GM21786 (cell line): ENCODE data around the gene XRN1.
A peak's percentile ranks its signal among the peaks of the same experiment; 100 is the strongest.
"Not testable (repeated sequence)": the region's sequence is repeated elsewhere in the genome, so short reads cannot be mapped to it uniquely, and the experiment has no call there.

Experiments used
- ATAC-seq: cut with Tn5 transposase; IDR thresholded peaks from one replicate; pipeline ENCODE4 v1.9.1; 2021; ENCODE audit not compliant: unreplicated experiment

Gene XRN1

DNA sequence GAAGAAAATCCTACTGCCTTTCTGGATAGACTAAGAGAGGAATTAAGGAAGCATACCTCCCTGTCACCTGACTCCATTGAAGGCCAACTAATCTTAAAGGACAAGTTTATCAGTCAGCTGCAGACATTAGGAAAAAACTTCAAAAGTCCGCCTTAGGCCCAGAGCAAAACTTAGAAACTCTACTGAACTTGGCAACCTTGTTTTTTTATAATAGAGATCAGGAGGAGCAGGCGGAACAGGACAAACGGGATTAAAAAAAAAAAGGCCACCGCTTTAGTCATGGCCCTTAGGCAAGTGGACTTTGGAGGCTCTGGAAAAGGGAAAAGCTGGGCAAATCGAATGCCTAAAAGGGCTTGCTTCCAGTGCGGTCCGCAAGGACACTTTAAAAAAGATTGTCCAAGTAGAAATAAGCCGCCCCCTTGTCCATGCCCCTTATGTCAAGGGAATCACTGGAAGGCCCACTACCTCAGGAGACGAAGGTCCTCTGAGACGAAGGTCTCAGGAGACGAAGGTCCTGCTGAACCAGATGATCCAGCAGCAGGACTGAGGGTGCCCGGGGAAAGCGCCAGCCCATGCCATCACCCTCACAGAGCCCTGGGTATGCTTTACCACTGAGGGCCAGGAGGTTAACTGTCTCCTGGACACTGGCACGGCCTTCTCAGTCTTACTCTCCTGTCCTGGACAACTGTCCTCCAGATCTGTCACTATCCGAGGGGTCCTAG, 8.2 kb downstream of the XRN1 start:
- ATAC-seq = not testable (repeated sequence)

DNA sequence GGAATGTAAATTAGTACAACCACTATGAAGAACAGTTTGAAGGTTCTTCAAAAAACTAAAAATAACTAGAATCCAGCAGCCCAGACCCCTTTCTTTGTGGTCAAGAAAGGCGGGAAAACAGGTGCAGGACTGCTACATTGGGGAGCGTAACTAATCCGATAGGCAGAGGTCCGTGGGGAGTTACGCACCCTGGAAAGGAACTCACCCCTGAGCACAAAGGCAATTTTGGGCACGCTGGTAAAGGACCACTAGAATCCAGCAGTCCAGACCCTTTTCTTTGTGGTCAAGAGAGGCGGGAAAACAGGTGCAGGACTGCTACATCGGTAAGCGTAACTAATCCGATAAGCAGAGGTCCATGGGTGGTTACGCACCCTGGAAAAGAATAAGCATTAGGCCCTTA, 9.7 kb downstream of the XRN1 start:
- ATAC-seq = not testable (repeated sequence)

DNA sequence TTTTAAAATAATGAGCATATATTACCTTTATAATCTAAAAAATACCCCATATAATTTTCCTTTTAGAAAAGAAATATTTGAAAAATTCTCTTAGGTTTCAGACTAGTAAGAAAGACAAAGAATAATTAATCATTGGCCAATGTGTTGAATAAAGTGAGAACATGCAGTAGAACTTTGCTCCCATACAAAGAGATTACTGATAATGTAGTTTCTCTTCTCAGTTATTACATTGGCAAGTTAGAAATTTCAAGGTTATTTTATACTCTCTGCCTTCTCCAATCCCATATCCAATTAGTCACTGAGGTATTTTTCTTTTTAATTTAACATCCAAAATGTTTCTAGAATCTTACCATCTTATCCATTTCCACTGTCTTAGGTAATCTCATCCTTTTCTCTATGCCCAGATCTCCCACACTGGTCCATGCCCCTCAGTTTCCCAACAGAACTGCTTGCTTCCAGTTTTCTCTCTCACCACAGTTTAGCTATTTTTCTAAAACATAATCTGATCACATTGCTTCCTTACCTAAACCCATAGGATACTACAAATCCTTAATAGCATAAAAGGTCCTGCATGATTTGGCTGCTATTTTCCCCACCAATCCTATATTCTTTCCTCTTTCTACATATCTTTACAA, 10.8 kb downstream of the XRN1 start:
- no peak for ATAC-seq

DNA sequence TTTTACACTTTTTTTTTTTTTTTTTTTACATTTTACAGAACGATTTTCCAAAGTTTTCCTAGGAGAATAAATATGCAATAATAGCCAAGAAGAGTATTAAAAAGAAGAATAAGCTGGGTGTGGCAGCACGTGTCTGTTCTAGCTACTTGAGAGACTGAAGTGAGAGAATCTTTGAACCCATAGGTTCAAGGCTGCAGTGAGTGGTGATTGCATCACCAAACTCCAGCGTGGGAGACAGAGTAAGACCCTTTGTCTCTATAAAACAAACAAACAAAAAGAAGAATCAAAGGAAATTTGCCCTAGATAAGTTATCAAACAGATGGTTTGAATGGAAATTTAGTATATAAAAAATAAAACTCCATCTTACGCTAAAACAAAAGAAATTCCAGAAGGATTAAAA, 13.3 kb downstream of the XRN1 start:
- ATAC-seq = no peak

DNA sequence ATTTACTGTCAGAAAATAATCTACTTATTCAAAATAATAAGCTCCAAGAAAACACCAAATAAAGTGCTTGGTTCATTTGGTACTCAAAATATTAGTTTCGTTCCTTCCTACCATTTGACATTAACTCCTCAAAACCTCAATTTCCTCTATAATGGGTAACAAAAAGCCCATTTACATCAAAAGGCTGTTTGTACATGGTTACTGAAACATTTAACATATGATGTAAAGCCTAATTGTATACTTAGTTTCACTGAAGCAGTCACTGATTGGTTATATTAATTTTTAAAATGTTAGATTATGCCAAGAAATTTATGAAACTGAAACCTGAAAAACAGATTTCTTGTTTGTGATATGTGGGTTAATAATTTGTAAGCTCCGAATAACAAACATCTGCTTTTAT, 14.7 kb downstream of the XRN1 start:
- peak; percentile 52 for ATAC-seq

DNA sequence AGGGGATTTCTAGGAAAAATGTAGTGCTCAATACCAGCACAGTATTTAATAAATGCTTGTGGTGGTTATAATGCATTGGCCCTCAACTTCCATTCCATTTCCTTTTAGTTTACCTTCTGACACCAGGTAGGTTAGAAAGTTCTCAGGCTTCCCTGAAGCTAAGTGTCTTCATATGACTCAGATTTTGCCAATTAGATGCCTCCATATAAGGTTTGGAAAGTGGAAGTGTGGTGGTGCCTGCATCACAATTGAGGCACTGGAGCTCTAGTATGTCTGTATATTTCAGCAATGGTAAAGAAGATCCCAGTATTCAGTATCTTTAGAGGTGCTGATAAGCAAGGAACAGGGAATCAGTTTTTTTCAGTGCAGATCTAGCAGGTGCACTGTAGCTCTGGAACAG, 18.3 kb downstream of the XRN1 start:
- no peak for ATAC-seq

DNA sequence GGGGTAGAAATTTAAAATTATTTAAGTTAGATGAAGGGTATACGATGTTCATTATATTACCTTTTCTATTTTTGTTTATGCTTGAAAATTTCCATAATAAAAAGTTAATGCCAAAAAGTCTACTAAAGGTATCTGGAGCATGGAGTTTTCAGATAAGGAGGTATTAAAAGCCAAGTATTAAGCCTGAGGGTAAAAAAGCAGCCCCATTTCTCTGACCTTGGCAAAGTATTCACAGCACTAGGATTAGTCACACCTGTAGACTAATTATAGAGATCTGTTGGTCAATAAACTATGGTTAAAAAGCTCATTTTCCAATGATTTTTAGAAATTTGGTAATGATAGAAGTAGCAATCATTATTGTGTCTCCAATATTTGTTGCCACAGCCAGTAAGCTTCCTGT, 23.1 kb downstream of the XRN1 start:
- ATAC-seq = no peak

DNA sequence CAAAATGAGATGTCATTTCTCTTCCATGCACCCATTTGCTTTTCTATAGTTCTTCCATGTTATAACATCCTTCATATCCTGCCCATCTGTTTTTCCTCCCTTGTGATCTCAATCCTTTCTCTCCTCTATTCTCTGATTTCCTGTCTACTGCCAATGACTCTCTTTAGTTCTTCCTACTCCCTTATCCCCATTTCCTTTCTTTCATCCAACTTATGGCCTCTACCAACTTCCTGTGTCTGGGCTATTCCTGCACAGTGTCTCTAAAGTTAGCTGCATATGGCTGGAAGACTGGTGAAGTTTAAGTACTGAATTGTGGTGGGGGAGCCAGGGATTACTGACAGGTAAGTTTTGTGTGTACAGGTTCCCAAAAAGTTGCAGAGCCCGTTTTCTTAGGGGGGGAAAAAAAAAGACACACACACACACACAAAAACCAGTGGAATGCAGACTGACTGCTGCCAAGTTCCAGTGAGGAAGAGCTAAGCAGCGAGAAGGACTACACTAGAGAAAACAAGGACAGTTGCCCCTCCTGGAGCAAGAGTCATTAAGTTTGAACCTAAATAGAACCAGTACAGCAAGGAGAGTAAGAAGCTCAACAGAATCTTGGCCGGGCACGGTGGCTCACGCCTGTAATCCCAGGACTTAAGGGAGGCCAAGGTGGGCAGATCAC, 28.8 kb downstream of the XRN1 start:
- no peak for ATAC-seq

DNA sequence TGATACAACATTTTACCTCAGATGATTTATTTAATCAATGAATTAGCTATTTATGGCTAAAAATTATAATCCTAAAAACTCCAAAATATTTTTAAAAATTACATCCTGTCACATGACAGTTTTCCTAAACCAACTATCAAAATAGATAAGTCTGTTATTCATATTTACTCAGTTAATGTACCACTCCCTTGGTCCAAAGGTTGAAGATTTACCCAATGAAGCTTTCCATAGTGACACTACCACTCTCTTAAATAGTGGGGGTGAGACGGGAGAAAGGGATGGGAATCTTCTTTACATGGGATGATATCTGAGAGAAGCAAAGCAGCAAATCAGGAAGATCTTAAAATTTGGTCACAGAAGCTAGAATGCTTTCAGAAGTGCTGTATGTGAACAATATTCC, 30.5 kb downstream of the XRN1 start:
- ATAC-seq = no peak

DNA sequence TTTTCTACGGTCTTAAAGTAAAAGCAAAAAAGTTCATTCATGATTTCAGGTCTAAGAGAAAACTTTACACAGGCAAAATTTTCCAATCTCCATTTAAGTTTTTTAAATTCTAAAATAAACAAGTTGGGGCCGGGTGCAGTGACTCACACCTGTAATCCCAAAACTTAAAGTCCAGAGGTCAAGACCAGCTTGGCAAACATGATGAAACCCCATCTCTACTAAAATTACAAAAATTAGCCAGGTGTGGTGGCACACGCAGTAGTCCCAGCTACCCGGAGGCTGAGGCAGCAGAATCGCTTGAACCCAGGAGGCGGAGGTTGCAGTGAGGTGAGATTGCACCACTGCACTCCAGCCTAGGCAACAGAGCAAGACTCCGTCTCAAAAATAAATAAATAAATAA, 47.3 kb downstream of the XRN1 start:
- not testable (repeated sequence) for ATAC-seq

DNA sequence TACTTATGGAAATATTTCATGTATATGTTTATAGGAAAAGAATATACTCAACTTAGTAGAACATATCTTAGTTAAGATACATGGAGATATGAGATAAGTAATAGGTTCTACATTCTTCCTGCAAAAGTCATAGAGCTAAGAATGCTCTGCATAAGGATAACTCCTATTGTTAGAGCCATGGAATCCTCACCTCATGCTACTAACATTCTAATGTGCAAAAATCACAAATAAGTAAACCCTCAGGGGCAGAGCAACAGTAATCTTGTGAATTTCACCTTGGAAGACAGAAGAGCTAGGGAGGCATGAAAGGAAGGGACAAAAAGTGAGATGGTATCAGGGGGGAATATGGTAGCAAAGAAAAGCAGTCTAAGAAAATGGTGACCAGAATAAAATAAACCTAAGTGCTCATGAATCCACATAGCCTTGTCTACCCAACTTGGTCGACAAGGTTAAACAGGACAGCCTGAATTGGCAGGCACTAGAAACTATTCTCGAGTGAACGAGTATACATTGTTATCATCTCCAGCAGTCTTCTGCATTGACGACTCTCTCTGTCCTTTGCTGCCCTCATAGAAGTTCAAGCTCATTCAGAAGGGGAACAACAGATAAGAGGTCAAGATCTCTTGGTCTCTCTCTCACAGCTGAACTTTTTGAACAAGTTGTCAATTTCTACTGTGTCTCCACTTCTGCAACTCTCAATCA, 52.8 kb downstream of the XRN1 start:
- ATAC-seq = no peak

DNA sequence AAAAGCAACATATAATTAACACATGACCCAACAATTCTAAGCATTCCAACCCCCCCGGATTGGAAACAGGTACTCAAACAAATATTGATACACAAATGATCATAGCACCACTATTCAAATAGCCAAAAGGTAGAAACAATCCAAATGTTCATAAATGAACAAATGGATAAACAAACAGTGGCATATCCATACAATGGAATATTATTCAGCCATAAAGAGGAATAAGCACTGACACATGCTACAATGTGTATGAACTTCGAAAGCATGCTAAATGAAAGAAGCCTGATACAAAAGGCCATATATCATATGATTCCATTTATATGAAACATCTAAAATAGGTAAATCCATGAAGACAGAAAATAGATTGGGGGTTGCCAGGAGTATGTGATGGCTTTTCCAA, 62.8 kb downstream of the XRN1 start:
- ATAC-seq = no peak

DNA sequence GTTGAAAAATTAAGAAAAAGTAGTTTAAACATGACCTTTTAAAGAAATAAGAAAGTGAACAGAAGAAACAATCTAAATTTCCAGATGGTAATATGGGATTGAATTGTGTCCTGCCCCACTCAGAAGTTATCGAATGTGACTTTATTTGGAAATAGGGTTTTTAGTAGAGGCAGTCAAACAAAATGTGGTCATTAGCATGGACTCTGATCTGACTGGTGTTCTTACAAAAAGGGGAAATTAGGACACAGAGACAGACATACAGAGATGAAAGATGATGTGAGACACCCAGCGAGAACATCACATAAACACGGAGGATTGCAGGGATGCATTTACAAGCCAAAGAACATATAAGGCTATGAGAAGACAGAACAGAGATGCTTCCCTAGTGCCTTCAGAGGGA, 73.2 kb downstream of the XRN1 start:
- ATAC-seq = no peak

DNA sequence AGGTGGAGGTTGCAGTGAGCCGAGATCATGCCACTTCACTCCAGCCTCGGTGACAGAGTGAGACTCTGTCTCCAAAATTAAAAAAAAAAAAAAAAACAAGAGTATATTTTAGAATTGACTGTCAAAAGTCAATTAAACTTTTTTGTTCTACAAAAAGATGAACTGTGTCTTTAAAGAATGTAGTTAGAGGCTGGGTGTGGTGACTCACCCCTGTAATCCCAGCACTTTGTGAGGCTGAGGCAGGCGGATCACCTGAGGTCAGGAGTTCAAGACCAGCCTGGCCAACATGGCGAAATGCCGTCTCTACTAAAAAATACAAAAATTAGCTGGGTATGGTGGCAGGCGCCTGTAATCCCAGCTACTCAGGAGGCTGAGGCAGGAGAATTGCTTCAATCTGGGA, 78.3 kb downstream of the XRN1 start:
- ATAC-seq = not testable (repeated sequence)

DNA sequence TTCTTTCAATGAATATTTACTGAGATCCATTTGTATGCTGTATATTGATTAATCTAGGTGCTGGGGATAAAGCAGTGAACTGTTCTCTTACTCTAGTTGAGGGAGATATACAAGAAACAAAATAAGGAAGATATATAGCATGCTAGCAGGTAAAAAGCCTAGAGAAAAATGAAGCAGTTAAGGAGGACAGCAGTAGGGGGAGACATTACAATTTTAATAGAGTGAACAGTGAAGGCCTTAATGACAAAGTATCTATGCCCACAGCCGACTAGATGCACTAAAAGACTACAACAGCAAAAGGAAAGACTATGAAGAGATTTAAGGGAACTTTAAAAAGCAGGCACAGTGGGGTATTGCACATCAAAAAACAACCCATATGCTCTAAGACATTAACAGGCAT, 81.4 kb downstream of the XRN1 start:
- ATAC-seq = no peak

DNA sequence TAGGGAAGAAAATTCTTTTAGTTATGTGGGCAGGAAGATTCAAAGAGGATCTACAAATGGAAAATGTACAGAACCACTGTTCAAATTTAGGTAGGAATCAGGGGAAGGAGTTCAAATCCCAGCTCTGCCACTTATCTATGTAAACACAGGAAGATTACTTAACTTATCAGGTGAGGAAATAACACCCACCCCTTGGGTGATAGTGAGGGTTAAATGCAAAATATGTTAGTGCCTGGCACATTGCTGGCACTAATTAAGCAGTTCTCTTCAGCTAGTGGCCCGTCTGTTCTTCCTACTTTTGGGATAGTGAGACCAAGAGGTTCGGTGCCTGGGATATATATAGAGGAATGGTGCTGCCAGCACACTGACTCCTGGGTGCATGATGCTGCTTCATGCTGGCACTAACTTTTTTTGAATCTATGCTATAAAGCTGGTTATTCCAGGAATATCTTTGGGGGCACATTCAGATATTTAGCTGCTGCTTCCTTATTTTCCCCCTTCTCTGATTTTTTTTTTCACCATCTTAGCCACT, 83.8 kb downstream of the XRN1 start:
- no peak for ATAC-seq

DNA sequence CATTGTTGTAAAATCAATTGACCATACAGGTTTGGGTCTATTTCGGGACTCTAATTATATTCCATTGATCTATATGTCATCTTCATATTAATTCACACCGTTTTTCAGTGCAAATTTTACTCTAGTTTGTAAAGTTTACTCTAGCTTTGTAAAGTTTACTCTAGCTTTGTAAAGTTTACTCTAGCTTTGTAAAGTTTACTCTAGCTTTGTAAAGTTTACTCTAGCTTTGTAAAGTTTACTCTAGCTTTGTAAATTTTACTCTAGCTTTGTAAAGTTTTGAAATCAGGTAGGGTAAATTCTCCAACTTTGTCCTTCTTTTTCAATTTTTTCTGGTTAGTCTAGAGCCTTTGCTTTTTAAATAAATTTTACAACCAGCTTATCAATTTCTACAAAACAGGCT, 84.4 kb downstream of the XRN1 start:
- not testable (repeated sequence) for ATAC-seq

DNA sequence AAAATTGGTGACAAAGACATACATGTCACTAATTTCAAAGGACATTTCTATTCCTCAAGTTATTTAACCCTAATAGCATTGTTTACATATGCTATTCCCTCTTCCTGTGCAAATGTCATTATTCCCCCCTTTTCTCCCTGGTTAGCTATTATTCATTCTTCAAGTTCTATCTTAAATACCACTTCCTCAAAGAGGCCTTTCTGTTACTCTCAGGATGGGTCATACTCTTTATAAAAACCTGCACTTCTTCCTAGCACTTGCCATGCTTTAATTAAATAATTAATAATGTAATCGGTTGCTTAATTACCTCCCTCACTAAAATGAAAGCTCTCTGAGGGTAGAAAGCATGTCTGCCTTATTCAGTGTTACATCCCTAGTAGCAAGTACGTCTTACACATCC, 88.5 kb downstream of the XRN1 start:
- ATAC-seq = no peak

DNA sequence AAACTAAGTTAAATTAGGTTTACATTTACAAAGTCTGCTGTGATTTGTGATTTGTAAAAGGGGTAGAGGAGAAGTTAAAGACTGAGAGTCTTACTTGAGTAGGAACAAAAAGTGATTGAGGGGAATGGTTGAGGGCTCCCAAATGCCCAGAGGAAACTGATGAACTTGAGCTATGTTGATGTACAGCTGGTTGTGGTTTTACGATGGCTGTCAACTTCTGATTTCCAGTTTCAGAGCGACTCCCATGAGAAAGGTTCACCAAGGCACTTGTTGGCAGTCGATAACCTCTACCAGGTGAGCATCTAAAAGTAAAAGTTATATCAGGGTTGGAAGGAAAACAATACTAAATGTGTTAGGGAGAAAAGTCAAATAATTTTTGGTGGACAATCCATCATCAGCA, 91.0 kb downstream of the XRN1 start:
- peak; percentile 72 for ATAC-seq

DNA sequence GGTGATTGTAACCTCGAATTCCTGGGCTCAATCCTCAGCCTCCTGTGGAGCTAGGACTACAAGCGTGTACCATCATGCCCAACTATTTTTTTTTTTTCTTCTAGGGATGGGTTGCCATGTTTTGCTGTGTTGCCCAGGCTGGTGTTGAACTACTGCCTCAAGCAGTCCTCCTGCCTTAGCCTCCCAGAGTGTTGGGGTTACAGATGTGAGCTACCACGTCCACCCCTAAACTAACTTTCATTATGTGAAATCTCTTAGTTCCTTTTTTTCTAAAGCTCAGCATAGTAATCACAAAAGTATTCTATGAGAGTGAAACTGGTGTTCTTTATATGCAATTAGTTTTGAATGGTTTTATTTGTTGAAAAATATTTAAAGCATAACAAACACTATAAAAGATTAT, 92.1 kb downstream of the XRN1 start:
- peak; percentile 47 for ATAC-seq

DNA sequence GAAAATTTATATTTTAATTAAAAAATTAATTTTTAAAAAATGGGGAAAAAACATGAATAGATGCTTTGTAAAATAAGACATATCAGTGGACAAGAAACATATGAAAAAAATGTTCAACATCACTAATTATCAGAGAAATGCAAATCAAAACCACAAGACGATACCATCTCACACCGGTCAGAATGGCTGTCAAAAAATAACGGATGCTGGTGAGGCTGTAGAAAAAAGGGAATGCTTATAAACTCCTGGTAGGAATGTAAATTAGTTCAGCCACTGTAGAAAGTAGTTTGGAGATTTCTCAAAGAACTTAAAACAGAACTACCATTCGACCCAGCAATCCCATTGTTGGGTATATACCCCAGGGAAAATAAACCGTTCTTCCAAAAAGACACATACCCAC, 93.8 kb downstream of the XRN1 start:
- no peak for ATAC-seq

DNA sequence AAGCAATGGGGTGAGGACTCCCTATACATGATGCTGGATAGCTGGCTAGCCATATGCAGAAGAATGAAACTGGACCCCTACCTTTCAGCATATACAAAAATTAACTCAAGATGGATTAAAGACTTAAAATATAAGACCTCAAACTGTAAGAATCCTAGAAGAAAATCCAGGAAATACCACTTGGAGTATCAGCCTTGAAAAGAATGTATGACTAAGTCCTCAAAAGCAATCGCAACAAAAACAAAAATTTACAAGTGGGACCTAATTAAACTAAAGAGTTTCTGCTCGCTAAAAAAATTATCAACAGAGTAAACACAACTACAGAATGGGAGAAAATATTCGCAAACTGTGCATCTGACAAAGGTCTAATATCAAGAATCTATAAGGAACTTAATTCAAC, 94.3 kb downstream of the XRN1 start:
- no peak for ATAC-seq
